ENCODE data around the gene FAM83G. TPM values are rescaled to one million over a fixed set of nuclear protein-coding genes. Genes with fewer than 3 reads are reported as not detected.

Gene FAM83G
- total and polyA plus RNA-seq, 4 donors: 2.2 to 11.9 (median 7.5) TPM

DNA sequence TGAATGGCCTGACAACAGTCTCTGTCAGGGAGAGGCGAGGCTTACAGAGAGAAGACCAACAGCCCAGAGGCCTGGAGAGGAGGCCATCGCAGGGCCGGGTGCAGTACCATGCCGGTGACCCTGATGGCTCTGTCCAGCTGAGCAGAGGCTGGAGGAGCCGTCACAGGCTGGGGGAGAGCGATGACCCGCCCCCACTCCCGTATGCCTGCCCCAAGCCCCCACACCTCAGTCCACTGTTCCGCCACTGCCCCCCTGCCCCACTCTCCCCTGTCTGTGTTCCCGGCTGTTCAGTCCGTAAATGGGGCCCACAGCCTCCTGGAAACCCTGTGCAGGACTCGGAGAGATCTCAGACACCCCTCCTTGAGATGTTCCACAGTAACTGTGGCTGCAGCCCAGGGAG is 12.8 kb upstream of the FAM83G start:
- DNase-seq: no peak

GRCh38 chr17:19016881-19017280 is 12.3 kb upstream of the FAM83G start:
- Histone ChIP-seq H3K27me3 (ENCODE audit: control insufficient read depth in 3 of 3, insufficient read depth in 3 of 3, low read length in 2 of 3) (no peaks in the 10 kb centered on the region), H3K27ac (ENCODE audit: low read depth in 1 of 2, low read length in 1 of 2) (no peak overlapping the region), H3K9ac (ENCODE audit: insufficient read depth in 1 of 2, low read length in 2 of 2) (no peak overlapping the region), H3K4me1 (ENCODE audit: control insufficient read depth in 5 of 5, insufficient read depth in 5 of 5, low read length in 5 of 5) (peaks cover 0 to 7% (median 0%) of the 10 kb centered on the region in 5 donors), H3K36me3 (ENCODE audit: control insufficient read depth in 4 of 4, insufficient read depth in 4 of 4, low read length in 4 of 4) (no peaks in the 10 kb centered on the region), H3K4me3 (no peak overlapping the region), H3K9me3 (ENCODE audit: control insufficient read depth in 4 of 4, insufficient read depth in 3 of 4, low read length in 3 of 4) (no peaks in the 10 kb centered on the region)
- no peak for ATAC-seq (ENCODE audit: insufficient read depth, low FRiP score)
- WGBS, 2 donors: 66 to 77% methylated on average over 7 of the region's 7 CpGs
- TF ChIP-seq, protein P1, sequence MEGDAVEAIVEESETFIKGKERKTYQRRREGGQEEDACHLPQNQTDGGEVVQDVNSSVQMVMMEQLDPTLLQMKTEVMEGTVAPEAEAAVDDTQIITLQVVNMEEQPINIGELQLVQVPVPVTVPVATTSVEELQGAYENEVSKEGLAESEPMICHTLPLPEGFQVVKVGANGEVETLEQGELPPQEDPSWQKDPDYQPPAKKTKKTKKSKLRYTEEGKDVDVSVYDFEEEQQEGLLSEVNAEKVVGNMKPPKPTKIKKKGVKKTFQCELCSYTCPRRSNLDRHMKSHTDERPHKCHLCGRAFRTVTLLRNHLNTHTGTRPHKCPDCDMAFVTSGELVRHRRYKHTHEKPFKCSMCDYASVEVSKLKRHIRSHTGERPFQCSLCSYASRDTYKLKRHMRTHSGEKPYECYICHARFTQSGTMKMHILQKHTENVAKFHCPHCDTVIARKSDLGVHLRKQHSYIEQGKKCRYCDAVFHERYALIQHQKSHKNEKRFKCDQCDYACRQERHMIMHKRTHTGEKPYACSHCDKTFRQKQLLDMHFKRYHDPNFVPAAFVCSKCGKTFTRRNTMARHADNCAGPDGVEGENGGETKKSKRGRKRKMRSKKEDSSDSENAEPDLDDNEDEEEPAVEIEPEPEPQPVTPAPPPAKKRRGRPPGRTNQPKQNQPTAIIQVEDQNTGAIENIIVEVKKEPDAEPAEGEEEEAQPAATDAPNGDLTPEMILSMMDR (IDR thresholded peaks at IDR 0.05; ENCODE audit: control extremely low read depth, extremely low read depth): no peak
- no peak for DNase-seq

More for the DNA sequence above, 12.8 kb upstream of the FAM83G start:
- 77 to 78% methylated on average over 12 of the region's 12 CpGs for WGBS, 2 donors
- Histone ChIP-seq H3K27me3 (ENCODE audit: control insufficient read depth in 3 of 3, insufficient read depth in 3 of 3, low read length in 2 of 3) (no peaks in the 10 kb centered on the region), H3K4me1 (ENCODE audit: control insufficient read depth in 5 of 5, insufficient read depth in 5 of 5, low read length in 5 of 5) (peaks cover 0 to 7% (median 0%) of the 10 kb centered on the region in 5 donors), H3K9ac (ENCODE audit: insufficient read depth in 1 of 2, low read length in 2 of 2) (no peak overlapping the region), H3K9me3 (ENCODE audit: control insufficient read depth in 4 of 4, insufficient read depth in 3 of 4, low read length in 3 of 4) (no peaks in the 10 kb centered on the region), H3K27ac (ENCODE audit: low read depth in 1 of 2, low read length in 1 of 2) (no peak overlapping the region), H3K36me3 (ENCODE audit: control insufficient read depth in 4 of 4, insufficient read depth in 4 of 4, low read length in 4 of 4) (no peaks in the 10 kb centered on the region), H3K4me3 (no peak overlapping the region)
- TF ChIP-seq, protein P1 (IDR thresholded peaks at IDR 0.05; ENCODE audit: control extremely low read depth, extremely low read depth): no peak
- no peak for ATAC-seq (ENCODE audit: insufficient read depth, low FRiP score)

DNA sequence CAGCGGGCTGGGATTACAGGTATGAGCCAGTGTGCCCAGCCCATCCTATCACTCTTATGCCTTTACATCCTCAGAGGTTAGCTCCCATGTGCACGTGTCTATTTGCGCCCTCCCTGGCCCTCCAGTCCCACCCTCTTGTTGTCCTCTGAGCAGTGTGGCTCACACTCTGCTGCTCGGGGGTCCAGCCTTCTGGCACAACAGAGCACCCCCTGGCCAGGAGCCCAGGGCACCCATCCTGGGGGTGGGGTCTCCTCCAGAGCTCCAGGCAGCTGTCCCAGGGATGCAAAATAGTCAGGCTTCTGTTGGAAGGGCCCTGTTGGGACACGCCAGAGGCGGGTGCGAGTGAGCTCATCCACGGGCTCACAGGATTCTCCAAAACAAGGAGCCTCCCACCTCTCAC is 11.7 kb upstream of the FAM83G start:
- no peak overlapping the region for H3K9ac ChIP-seq (ENCODE audit: insufficient read depth in 1 of 2, low read length in 2 of 2)
- H3K27me3 ChIP-seq (ENCODE audit: control insufficient read depth in 3 of 3, insufficient read depth in 3 of 3, low read length in 2 of 3): no peaks in the 10 kb centered on the region
- TF ChIP-seq, protein P1 (IDR thresholded peaks at IDR 0.05; ENCODE audit: control extremely low read depth, extremely low read depth): no peak
- ATAC-seq (ENCODE audit: insufficient read depth, low FRiP score) (no peak), DNase-seq (no peak)
- H3K9me3 ChIP-seq (ENCODE audit: control insufficient read depth in 4 of 4, insufficient read depth in 3 of 4, low read length in 3 of 4): no peaks in the 10 kb centered on the region
- 86 to 90% methylated on average over 8 of the region's 8 CpGs for WGBS, 2 donors
- no peak overlapping the region for H3K4me3 ChIP-seq
- H3K36me3 ChIP-seq (ENCODE audit: control insufficient read depth in 4 of 4, insufficient read depth in 4 of 4, low read length in 4 of 4): no peaks in the 10 kb centered on the region
- no peak overlapping the region for H3K27ac ChIP-seq (ENCODE audit: low read depth in 1 of 2, low read length in 1 of 2)
- H3K4me1 ChIP-seq (ENCODE audit: control insufficient read depth in 5 of 5, insufficient read depth in 5 of 5, low read length in 5 of 5): peaks cover 0 to 7% (median 0%) of the 10 kb centered on the region in 5 donors

DNA sequence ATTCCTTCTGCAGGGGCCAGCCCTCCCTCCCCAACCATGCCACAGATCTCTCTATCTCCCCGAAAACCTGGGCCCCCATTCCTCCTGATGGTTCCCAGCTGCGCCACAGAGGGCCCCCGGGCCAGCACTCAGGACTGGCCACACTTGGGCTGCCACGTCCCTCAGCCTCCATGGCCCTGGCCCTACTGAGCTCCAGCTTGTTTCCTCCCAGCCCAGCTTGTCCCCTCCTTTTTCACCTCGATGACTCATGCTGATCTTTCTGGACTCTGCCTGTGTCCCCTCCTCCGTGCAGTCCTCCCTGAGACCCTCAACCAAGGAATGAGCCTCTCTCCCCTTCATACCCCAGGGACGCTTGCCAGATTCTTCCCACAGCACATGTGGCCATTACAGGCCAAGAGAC is 10.9 kb upstream of the FAM83G start:
- H3K36me3 ChIP-seq (ENCODE audit: control insufficient read depth in 4 of 4, insufficient read depth in 4 of 4, low read length in 4 of 4): no peaks in the 10 kb centered on the region
- H3K27me3 ChIP-seq (ENCODE audit: control insufficient read depth in 3 of 3, insufficient read depth in 3 of 3, low read length in 2 of 3): no peaks in the 10 kb centered on the region
- 82 to 86% methylated on average over 7 of the region's 7 CpGs for WGBS, 2 donors
- H3K9me3 ChIP-seq (ENCODE audit: control insufficient read depth in 4 of 4, insufficient read depth in 3 of 4, low read length in 3 of 4): no peaks in the 10 kb centered on the region
- peaks cover 0 to 7% (median 0%) of the 10 kb centered on the region in 5 donors for H3K4me1 ChIP-seq (ENCODE audit: control insufficient read depth in 5 of 5, insufficient read depth in 5 of 5, low read length in 5 of 5)
- H3K4me3 ChIP-seq: no peak overlapping the region
- ATAC-seq (ENCODE audit: insufficient read depth, low FRiP score): no peak
- no peak overlapping the region for H3K27ac ChIP-seq (ENCODE audit: low read depth in 1 of 2, low read length in 1 of 2)
- DNase-seq: no peak
- TF ChIP-seq, protein P1 (IDR thresholded peaks at IDR 0.05; ENCODE audit: control extremely low read depth, extremely low read depth): no peak
- H3K9ac ChIP-seq (ENCODE audit: insufficient read depth in 1 of 2, low read length in 2 of 2): no peak overlapping the region
